Endothelial cell (in vitro differentiated cells): ENCODE measurements around the gene ACTR1B. TPM values are rescaled to one million over a fixed set of nuclear protein-coding genes. Genes with fewer than 3 reads are reported as not detected.

Source experiments
- DNase-seq: peaks from one replicate; pipeline ENCODE4 v3.0.0; 2021; ENCODE audit warnings: low spot score
- H3K27ac Mint-ChIP-seq: one replicate; pipeline ENCODE4 v1.8.0; 2021; ENCODE audit warnings: mixed read lengths, inconsistent platforms; ENCODE audit not compliant: unreplicated experiment
- H3K27me3 Mint-ChIP-seq: one replicate; pipeline ENCODE4 v1.8.0; 2021; ENCODE audit warnings: mild to moderate bottlenecking, moderate library complexity, mixed read lengths, inconsistent platforms; ENCODE audit not compliant: unreplicated experiment
- H3K36me3 Mint-ChIP-seq: one replicate; pipeline ENCODE4 v1.8.0; 2021; ENCODE audit warnings: mild to moderate bottlenecking, low read depth, mixed read lengths, inconsistent platforms; ENCODE audit not compliant: unreplicated experiment
- H3K4me1 Mint-ChIP-seq: one replicate; pipeline ENCODE4 v1.8.0; 2021; ENCODE audit warnings: mild to moderate bottlenecking, mixed read lengths, inconsistent platforms; ENCODE audit not compliant: unreplicated experiment
- H3K4me3 Mint-ChIP-seq: one replicate; pipeline ENCODE4 v1.8.0; 2021; ENCODE audit warnings: mild to moderate bottlenecking, mixed read lengths, inconsistent platforms; ENCODE audit not compliant: unreplicated experiment
- H3K9me3 Mint-ChIP-seq: one replicate; pipeline ENCODE4 v1.8.0; 2021; ENCODE audit warnings: mixed read lengths, inconsistent platforms; ENCODE audit not compliant: unreplicated experiment
- total RNA-seq: library from RNA; stranded (reverse); fragmentation: NEBNext Ultra II Directional; extraction: Animal tissue kit (Norgen Biotek cat#: 25700); gene quantifications from one replicate; pipeline ENCODE4 v1.2.1, GENCODE V29; 2021; ENCODE audit not compliant: unreplicated experiment
- TF ChIP-seq, protein P1 (sequence below): fragments of 200-600 bp; sonication (generic); IDR thresholded peaks from one replicate; pipeline ENCODE4 v1.5.0; 2021; ENCODE audit warnings: antibody characterized with exemption; ENCODE audit not compliant: unreplicated experiment

The ACTR1B gene
- total RNA-seq, 1 donor from 2014 or later, result 52.1 TPM

DNA sequence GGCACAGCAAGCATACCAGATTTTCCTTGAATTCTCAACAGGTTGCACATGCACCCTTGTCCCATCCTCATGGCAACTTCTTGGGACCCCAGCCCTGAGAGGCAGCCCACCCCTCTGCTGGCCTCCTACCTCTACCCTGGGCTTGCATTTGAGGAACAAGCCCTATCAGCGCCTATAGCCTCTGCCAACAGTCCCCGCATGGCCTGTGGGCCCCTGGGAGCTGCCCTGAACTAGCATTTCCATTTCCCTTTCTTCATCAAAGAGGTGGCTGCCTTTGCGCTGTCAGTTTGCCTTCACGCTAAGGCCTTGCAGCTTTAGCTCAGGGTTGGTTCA, 44.2 kb upstream of the ACTR1B start:
- H3K4me3 Mint-ChIP-seq, result no peak overlapping the region
- peaks cover 23% of the 10 kb centered on the region for H3K4me1 Mint-ChIP-seq
- no peak for DNase-seq
- TF ChIP-seq, protein P1, sequence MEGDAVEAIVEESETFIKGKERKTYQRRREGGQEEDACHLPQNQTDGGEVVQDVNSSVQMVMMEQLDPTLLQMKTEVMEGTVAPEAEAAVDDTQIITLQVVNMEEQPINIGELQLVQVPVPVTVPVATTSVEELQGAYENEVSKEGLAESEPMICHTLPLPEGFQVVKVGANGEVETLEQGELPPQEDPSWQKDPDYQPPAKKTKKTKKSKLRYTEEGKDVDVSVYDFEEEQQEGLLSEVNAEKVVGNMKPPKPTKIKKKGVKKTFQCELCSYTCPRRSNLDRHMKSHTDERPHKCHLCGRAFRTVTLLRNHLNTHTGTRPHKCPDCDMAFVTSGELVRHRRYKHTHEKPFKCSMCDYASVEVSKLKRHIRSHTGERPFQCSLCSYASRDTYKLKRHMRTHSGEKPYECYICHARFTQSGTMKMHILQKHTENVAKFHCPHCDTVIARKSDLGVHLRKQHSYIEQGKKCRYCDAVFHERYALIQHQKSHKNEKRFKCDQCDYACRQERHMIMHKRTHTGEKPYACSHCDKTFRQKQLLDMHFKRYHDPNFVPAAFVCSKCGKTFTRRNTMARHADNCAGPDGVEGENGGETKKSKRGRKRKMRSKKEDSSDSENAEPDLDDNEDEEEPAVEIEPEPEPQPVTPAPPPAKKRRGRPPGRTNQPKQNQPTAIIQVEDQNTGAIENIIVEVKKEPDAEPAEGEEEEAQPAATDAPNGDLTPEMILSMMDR, result no peak
- no peaks in the 10 kb centered on the region for H3K36me3 Mint-ChIP-seq
- H3K27ac Mint-ChIP-seq, result no peak overlapping the region
- peaks cover 7% of the 10 kb centered on the region for H3K27me3 Mint-ChIP-seq
- H3K9me3 Mint-ChIP-seq, result no peaks in the 10 kb centered on the region

DNA sequence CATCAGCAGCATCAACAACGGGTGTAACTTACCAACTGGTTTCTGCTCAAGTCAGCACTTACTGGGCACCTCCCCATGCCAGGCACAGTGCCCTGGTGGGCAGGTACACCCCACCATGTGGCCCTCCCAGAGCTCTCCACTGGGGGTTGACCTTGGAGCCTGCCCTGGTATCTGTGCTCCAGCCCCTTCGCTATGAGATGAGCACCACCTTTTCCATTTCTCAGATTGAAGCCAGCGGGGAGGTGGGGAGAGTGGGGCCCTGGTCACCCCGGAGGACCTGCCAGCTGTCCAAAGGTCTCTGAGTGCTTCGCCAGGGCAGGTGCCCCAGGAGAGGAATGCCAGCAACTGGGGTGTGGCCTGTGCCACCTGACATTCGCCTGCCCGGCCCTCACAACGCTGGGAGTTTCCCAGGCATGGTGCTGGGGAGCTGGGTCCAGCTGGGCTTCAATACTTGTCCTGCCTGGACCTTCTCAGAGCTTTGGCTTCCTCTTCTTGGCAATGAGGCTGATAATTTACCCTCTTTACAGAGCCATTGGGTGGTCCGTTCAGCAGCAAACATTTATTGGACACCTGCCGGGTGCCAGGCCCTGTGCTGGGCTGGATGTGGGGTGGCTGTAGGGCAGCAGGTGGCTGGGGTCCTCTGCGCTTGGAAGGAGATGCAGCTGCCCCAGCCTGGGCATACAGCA, 43.7 kb upstream of the ACTR1B start:
- TF ChIP-seq, protein P1, result no peak
- peaks cover 23% of the 10 kb centered on the region for H3K4me1 Mint-ChIP-seq
- no peak for DNase-seq

GRCh38 chr2:97706708-97707345, 43.0 kb upstream of the ACTR1B start:
- Mint-ChIP-seq H3K27ac (no peak overlapping the region), H3K36me3 (no peaks in the 10 kb centered on the region), H3K27me3 (peaks cover 7% of the 10 kb centered on the region), H3K4me1 (peaks cover 17% of the 10 kb centered on the region), H3K4me3 (no peak overlapping the region), H3K9me3 (no peaks in the 10 kb centered on the region)
- DNase-seq, result no peak
- TF ChIP-seq, protein P1, result no peak

More for the DNA sequence above, 43.7 kb upstream of the ACTR1B start:
- Mint-ChIP-seq H3K27ac (no peak overlapping the region), H3K27me3 (peaks cover 7% of the 10 kb centered on the region), H3K9me3 (no peaks in the 10 kb centered on the region), H3K36me3 (no peaks in the 10 kb centered on the region), H3K4me3 (no peak overlapping the region)

GRCh38 chr2:97706112-97706511, 42.3 kb upstream of the ACTR1B start:
- Mint-ChIP-seq H3K4me3 (no peak overlapping the region), H3K9me3 (no peaks in the 10 kb centered on the region), H3K27ac (no peak overlapping the region), H3K36me3 (no peaks in the 10 kb centered on the region), H3K27me3 (peaks cover 5% of the 10 kb centered on the region), H3K4me1 (peaks cover 9% of the 10 kb centered on the region)
- TF ChIP-seq, protein P1, result no peak
- no peak for DNase-seq

- Mint-ChIP-seq H3K27me3 (peaks cover 3% of the 10 kb centered on the region), H3K36me3 (no peaks in the 10 kb centered on the region), H3K4me3 (no peak overlapping the region), H3K27ac (no peak overlapping the region), H3K4me1 (peaks cover 8% of the 10 kb centered on the region), H3K9me3 (no peaks in the 10 kb centered on the region)
- no peak for DNase-seq
- TF ChIP-seq, protein P1, result no peak
Measured at GRCh38 chr2:97704989-97705388, 41.1 kb upstream of the ACTR1B start.
